RWPE1 (cell line): ENCODE data around the gene SLC24A4.

ENCODE experiments used
- CTCF ChIA-PET: fragments of 350-600 bp; sonication (Branson Sonifier 250); formaldehyde crosslinking; extraction: SDS; loops from one replicate; lab custom pipeline; 2021; lab: Yijun Ruan, JAX
- POLR2A ChIA-PET: fragments of 400-600 bp; formaldehyde crosslinking; extraction: SDS; loops from one replicate; lab custom pipeline; 2020; ENCODE audit warnings: antibody characterized with exemption; ENCODE audit not compliant: low non-redundant PET; lab: Yijun Ruan, JAX
- DNase-seq: peaks from one replicate; pipeline ENCODE4 v3.0.0; 2012; ENCODE audit warnings: low spot score
- H3K27ac ChIP-seq: fragments of 450-650 bp; 2 replicates; pipeline ENCODE4 v1.5.1; 2017
- CTCF ChIP-seq: fragments of 450-650 bp; conservative IDR thresholded peaks from 2 replicates; pipeline ENCODE4 v1.5.1; 2017; ENCODE audit warnings: low read depth, mild to moderate bottlenecking

Gene SLC24A4

DNA sequence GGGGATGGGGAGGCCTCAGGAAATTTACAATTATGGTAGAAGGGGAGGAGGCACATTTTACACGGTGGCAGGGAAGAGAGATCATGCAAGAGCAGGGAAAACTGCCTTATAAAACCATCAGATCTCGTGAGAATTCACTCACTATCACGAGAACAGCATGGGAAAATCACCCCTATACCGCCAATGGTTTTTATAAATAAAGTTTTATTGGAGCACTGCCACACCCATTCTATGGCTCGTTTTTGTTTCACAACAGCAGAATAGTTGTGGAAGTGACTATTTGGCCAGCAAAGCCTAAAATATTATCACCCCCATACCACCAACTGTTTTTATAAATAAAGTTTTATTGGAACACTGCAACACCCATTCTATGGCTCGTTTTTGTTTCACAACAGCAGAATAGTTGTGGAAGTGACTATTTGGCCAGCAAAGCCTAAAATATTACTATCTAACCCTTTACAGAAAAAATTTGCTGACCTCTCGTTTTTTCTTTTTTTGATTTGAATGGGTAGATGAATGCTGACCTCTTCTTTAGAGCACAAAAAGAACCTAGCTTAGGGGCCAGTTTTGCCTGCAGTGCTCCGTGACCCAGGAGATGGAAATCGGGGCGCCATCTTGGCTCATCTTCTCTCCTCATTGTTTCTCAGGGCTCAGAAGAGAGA is 113.3 kb downstream of the SLC24A4 start:
- DNase-seq: no peak
- TF ChIP-seq CTCF: no peak
- no peak overlapping the region for H3K27ac ChIP-seq
- ChIA-PET POLR2A (no interaction called here), CTCF (interaction anchor here (0.7 kb wide), 1 partner anchor 201 kb away, joined by 3 read pairs; no protein-coding TSS in a partner anchor)

DNA sequence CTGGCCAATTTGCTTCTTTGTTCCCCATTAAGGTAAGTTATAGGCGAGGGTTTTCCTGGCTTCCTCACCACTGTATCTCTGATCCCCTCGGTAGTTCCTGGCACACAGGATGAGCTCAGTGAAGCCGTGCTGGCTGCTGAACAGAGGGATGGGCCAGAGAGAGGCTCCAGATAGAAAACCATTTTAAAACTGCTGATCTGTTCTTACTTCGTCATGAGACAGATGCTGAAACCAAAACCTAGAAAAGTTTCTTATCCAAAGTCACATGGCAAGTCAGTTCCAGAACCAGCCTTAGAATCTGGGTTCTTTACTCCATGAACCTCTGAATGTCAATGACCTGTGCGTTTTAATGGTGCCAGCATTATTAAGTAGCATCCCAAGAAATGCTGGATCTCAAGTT is 114.3 kb downstream of the SLC24A4 start:
- no peak for DNase-seq
- ChIA-PET CTCF (interaction anchor here (0.6 kb wide), 1 partner anchor 671 kb away, joined by 3 read pairs; no protein-coding TSS in a partner anchor), POLR2A (no interaction called here)
- no peak overlapping the region for H3K27ac ChIP-seq
- no peak for TF ChIP-seq CTCF

DNA sequence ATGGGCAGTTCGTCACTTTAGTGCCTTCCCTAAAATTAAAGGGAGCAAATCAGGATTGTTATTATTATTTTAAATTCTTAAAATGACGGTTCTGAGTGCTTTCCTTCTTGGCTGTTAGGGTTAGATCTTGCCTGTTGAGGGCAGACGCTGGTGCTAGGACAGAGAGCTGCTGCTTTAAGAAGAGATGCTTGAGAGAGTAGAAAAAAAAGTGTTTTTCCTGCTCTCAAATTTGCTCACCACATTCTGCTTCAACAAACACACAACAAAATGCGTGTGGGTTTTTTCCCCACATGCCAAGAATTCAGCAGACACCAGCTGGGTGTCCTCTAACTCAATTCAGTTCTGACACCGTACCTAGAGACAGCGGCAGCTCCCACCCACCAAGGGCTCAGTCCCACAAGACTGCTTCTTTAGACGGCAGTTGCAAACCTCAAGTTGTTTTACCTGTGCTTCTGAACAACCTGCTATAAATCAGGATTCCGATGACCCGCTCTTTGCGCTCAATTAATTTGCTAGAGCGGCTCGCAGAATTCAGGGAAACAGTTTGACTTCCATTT is 114.8 kb downstream of the SLC24A4 start:
- no peak for TF ChIP-seq CTCF
- POLR2A ChIA-PET: no interaction called here
- DNase-seq: no peak
- H3K27ac ChIP-seq: no peak overlapping the region
- CTCF ChIA-PET: no interaction called here

- POLR2A ChIA-PET: interaction anchor here (0.6 kb wide), 1 partner anchor 210 kb away, joined by 5 read pairs; no protein-coding TSS in a partner anchor
- no peak for TF ChIP-seq CTCF
- DNase-seq: no peak
- H3K27ac ChIP-seq: no peak overlapping the region
- CTCF ChIA-PET: no interaction called here
Observed at GRCh38 chr14:92439537-92440344, 116.8 kb downstream of the SLC24A4 start.

DNA sequence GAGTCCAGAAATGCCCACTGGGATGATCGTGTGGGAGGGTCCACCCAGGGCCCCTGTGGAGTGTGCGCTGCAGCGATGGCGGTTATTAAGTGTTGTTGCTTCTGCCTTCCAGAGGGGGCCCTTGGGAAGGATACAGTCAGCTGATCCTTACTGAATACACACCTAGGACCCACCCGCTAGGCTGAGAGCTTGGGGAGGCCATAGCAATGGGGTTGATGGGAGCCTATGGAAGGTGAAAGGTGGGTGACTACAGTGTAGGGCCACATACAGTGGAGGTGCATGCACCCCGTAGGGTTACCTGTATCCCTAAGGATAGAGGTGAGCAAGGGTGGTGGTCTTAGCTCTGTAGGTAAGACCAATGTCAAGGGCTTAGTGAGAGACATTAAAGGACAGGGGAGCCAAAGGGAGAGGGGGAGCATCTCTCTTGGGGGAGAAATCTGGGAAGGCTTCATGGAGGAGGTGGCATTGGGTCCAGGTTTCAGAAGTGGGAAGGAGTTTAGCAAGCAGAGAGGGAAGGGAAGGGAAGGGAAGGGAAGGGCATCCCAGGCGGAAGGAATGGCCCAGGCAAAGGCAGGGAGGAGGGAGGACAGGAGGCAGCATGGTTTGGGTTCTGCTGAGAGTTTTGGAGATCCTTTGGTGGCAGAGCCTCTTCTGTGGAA is 117.5 kb downstream of the SLC24A4 start:
- POLR2A ChIA-PET: no interaction called here
- H3K27ac ChIP-seq: no peak overlapping the region
- DNase-seq: no peak
- CTCF ChIA-PET: no interaction called here
- no peak for TF ChIP-seq CTCF

DNA sequence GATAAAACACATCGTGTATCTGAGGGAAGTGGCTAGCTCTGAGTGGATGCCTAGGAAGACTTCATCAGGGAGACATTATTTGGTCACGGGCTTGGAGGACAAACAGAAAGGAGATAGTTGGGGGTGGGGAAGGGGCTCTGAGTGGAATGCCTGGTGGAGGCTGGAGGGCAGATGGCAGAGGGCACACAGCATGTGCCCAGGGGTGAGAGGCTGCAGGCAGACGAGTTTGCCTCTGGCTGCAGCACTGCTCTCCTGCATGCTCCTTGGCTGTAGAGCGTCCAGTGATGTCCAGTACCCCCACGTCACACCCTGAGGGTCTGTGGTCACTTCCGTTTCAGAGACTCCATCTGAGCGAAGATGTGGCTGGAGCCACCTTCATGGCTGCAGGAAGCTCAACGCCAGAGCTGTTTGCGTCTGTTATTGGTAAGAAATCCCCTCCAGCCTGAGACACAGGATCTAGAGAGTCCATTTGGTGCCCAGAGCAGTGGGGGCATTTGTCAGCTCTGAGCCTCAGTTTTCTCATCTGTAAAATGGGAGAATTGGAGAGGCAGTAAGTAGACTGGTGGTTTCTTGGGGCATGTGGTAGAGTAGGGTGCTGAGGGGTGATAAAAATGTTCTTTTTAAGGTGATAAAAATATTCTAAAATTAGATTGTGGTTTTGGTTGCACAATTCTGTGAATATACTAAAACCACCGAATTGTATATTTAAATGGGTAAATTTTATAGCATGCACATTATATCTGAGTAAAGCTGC is 119.0 kb downstream of the SLC24A4 start:
- no peak for TF ChIP-seq CTCF
- DNase-seq: no peak
- ChIA-PET CTCF (no interaction called here), POLR2A (no interaction called here)
- no peak overlapping the region for H3K27ac ChIP-seq
